ENCODE results near the gene XYLT1. TPM values are rescaled to one million over a fixed set of nuclear protein-coding genes. Genes with fewer than 3 reads are reported as not detected.

The XYLT1 gene
- total RNA-seq, 4 donors from 2014 or later: 20.0 to 43.0 (median 27.4) TPM

- ATAC-seq (ENCODE audit: low FRiP score): no peak
- no peak for DNase-seq (ENCODE audit: low spot score)
- TF ChIP-seq CTCF (IDR thresholded peaks at IDR 0.05): no peak
These were observed 21.8 kb downstream of the XYLT1 start for GRCh38 chr16:17448640-17449638.

- DNase-seq (ENCODE audit: low spot score): no peak
- no peak for ATAC-seq (ENCODE audit: low FRiP score)
- TF ChIP-seq CTCF (IDR thresholded peaks at IDR 0.05): no peak
These were observed 23.6 kb downstream of the XYLT1 start for GRCh38 chr16:17447101-17447569.

GRCh38 chr16:17446661-17447060 lies 24.1 kb downstream of the XYLT1 start:
- ATAC-seq (ENCODE audit: low FRiP score) (no peak), DNase-seq (ENCODE audit: low spot score) (no peak)
- no peak for TF ChIP-seq CTCF (IDR thresholded peaks at IDR 0.05)

GRCh38 chr16:17445421-17445820 lies 25.3 kb downstream of the XYLT1 start:
- ATAC-seq (ENCODE audit: low FRiP score) (no peak), DNase-seq (ENCODE audit: low spot score) (no peak)
- TF ChIP-seq CTCF (IDR thresholded peaks at IDR 0.05): no peak

GRCh38 chr16:17444658-17445057 lies 26.1 kb downstream of the XYLT1 start:
- TF ChIP-seq CTCF (IDR thresholded peaks at IDR 0.05): no peak
- no peak for ATAC-seq (ENCODE audit: low FRiP score)
- no peak for DNase-seq (ENCODE audit: low spot score)

- ATAC-seq (ENCODE audit: low FRiP score) (no peak), DNase-seq (ENCODE audit: low spot score) (no peak)
- no peak for TF ChIP-seq CTCF (IDR thresholded peaks at IDR 0.05)
These were observed 30.6 kb downstream of the XYLT1 start for GRCh38 chr16:17440131-17440530.

GRCh38 chr16:17439580-17439979 lies 31.2 kb downstream of the XYLT1 start:
- ATAC-seq (ENCODE audit: low FRiP score): no peak
- TF ChIP-seq CTCF (IDR thresholded peaks at IDR 0.05): no peak
- DNase-seq (ENCODE audit: low spot score): no peak
